KBM-7 (cell line): ENCODE results near the gene CNOT2.
A peak's percentile ranks its signal among the peaks of the same experiment; 100 is the strongest.
"Not testable (repeated sequence)": the region's sequence is repeated elsewhere in the genome, so short reads cannot be mapped to it uniquely, and the experiment has no call there.

Experiments used
- DNase-seq: peaks from one replicate; pipeline ENCODE4 v3.0.0-alpha.2; 2015
- in situ Hi-C: fragments of 300-500 bp; cut with MboI; formaldehyde crosslinking; loops from 2 replicates; pipeline ENCODE4 v1.14.3; 2020; ENCODE audit warnings: low sequenced_read_pairs, low pct_unique_long_range_greater_than_20kb, mixed read lengths

CNOT2 gene

GRCh38 chr12:70283232-70283631 lies 40.0 kb downstream of the CNOT2 start:
- no peak for DNase-seq
- in situ Hi-C loops: no loop called here

- in situ Hi-C loops: no loop called here
- DNase-seq: no peak
Observed at GRCh38 chr12:70288817-70289216, 45.6 kb downstream of the CNOT2 start.

- peak; percentile 47 for DNase-seq
- in situ Hi-C loops: no loop called here
Observed at GRCh38 chr12:70290116-70290515, 46.9 kb downstream of the CNOT2 start.

GRCh38 chr12:70292017-70292776 lies 49.0 kb downstream of the CNOT2 start:
- in situ Hi-C loops: no loop called here
- DNase-seq: no peak

GRCh38 chr12:70304684-70305555 lies 61.7 kb downstream of the CNOT2 start:
- DNase-seq, in situ Hi-C loops: not testable (repeated sequence)

GRCh38 chr12:70305794-70306193 lies 62.6 kb downstream of the CNOT2 start:
- in situ Hi-C loops: no loop called here
- no peak for DNase-seq

- in situ Hi-C loops: no loop called here
- DNase-seq: no peak
Observed at GRCh38 chr12:70306676-70307075, 63.4 kb downstream of the CNOT2 start.

- in situ Hi-C loops: no loop called here
- no peak for DNase-seq
Observed at GRCh38 chr12:70307868-70308267, 64.6 kb downstream of the CNOT2 start.

- in situ Hi-C loops: no loop called here
- no peak for DNase-seq
Observed at GRCh38 chr12:70309348-70309747, 66.1 kb downstream of the CNOT2 start.

GRCh38 chr12:70314145-70314544 lies 70.9 kb downstream of the CNOT2 start:
- no peak for DNase-seq
- in situ Hi-C loops: no loop called here

GRCh38 chr12:70317781-70318180 lies 74.5 kb downstream of the CNOT2 start:
- in situ Hi-C loops: no loop called here
- peak; percentile 63 for DNase-seq

GRCh38 chr12:70319605-70320004 lies 76.4 kb downstream of the CNOT2 start:
- no peak for DNase-seq
- in situ Hi-C loops: no loop called here

- no peak for DNase-seq
- in situ Hi-C loops: no loop called here
Observed at GRCh38 chr12:70321191-70321590, 78.0 kb downstream of the CNOT2 start.

- in situ Hi-C loops: no loop called here
- DNase-seq: no peak
Observed at GRCh38 chr12:70327541-70327940, 84.3 kb downstream of the CNOT2 start.

GRCh38 chr12:70329728-70330127 lies 86.5 kb downstream of the CNOT2 start:
- DNase-seq: no peak
- in situ Hi-C loops: no loop called here

- DNase-seq: no peak
- in situ Hi-C loops: no loop called here
Observed at GRCh38 chr12:70330158-70330557, 86.9 kb downstream of the CNOT2 start.

GRCh38 chr12:70332236-70332635 lies 89.0 kb downstream of the CNOT2 start:
- no peak for DNase-seq
- in situ Hi-C loops: no loop called here

- no peak for DNase-seq
- in situ Hi-C loops: no loop called here
Observed at GRCh38 chr12:70334742-70335141, 91.5 kb downstream of the CNOT2 start.

GRCh38 chr12:70338531-70338930 lies 95.3 kb downstream of the CNOT2 start:
- no peak for DNase-seq
- in situ Hi-C loops: no loop called here

GRCh38 chr12:70351076-70351475 lies 107.8 kb downstream of the CNOT2 start:
- in situ Hi-C loops: no loop called here
- no peak for DNase-seq
